Vagina (tissue), 2 donors: Measurements from ENCODE around the gene INTS7.

ENCODE experiments used
- CTCF ChIP-seq, 3 experiments: fragments of 450-650 bp in 2 of 3; fragments of 200-600 bp in 1 of 3; sonication (generic) in 1 of 3; IDR thresholded peaks; one replicate each; pipeline ENCODE4 v1.5.1; 2017 to 2019; ENCODE audit warnings: antibody characterized with exemption in 3 of 3, mild to moderate bottlenecking in 2 of 3, moderate library complexity in 2 of 3
- POLR2A ChIP-seq, 2 donors: fragments of 450-650 bp; IDR thresholded peaks; one replicate each; pipeline ENCODE4 v1.6.1; 2017; ENCODE audit warnings: antibody characterized with exemption in 2 of 2, mild to moderate bottlenecking in 2 of 2, moderate library complexity in 2 of 2
- POLR2AphosphoS5 ChIP-seq, 2 donors: sonication (generic); formaldehyde crosslinking; IDR thresholded peaks; one replicate each; pipeline ENCODE4 v1.9.0; 2017; ENCODE audit warnings: antibody characterized with exemption in 2 of 2, mild to moderate bottlenecking in 2 of 2, low read depth in 1 of 2; ENCODE audit not compliant: insufficient read depth in 1 of 2

DNA sequence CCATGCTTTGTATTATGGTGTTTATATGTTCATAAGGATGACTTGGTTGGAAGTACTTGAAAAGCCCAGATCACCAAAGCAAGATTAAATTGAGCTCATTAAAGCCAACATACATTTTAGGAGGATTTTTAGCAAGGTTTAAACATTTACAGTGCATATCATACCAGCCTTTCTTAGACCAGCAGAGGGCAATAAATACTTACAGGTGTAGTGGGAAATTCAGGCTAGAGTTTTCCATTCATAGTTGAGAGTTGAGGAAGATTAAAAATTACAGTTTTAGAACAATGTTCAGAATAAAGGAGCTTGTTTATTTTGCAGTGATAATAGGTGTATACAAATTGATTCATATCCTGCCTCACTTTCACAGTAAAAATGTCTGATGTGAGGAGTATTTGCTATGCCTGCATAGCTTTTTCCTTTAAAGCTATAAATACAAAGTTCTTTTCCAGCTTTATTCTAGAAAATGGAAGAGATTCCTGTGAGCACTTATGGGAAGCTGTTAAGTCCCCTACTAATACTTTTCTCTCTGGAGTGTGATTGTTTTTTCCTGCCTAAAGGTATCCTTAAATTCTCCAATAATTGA, 35.5 kb upstream of the INTS7 start:
- TF ChIP-seq POLR2AphosphoS5 (IDR thresholded peaks at IDR 0.05; ENCODE audit: insufficient read depth in 1 of 2, low read depth in 1 of 2) (no peak), CTCF (IDR thresholded peaks at IDR 0.05) (peak; percentile 68 to 81 (median 71)), POLR2A (IDR thresholded peaks at IDR 0.05) (no peak)
